Epithelial cell of esophagus (primary cell): Measurements from ENCODE around the gene COL4A2.

Experiments used
- DNase-seq: peaks from one replicate; pipeline ENCODE4 v3.0.0; 2010; ENCODE audit warnings: low read depth
- H3K4me3 ChIP-seq: 2 replicates; pipeline ENCODE4 v1.5.1; 2011; ENCODE audit warnings: mild to moderate bottlenecking, low read length, control low read depth
- TF ChIP-seq, protein P1 (sequence below): IDR thresholded peaks from 2 replicates; pipeline ENCODE4 v1.5.1; 2011; ENCODE audit warnings: low read depth, mild to moderate bottlenecking, low read length, control low read depth, inconsistent platforms; ENCODE audit not compliant: insufficient read depth; ENCODE audit errors: missing control alignments

The COL4A2 gene

GRCh38 chr13:110284779-110285484 lies 22.2 kb upstream of the COL4A2 start:
- TF ChIP-seq, protein P1, sequence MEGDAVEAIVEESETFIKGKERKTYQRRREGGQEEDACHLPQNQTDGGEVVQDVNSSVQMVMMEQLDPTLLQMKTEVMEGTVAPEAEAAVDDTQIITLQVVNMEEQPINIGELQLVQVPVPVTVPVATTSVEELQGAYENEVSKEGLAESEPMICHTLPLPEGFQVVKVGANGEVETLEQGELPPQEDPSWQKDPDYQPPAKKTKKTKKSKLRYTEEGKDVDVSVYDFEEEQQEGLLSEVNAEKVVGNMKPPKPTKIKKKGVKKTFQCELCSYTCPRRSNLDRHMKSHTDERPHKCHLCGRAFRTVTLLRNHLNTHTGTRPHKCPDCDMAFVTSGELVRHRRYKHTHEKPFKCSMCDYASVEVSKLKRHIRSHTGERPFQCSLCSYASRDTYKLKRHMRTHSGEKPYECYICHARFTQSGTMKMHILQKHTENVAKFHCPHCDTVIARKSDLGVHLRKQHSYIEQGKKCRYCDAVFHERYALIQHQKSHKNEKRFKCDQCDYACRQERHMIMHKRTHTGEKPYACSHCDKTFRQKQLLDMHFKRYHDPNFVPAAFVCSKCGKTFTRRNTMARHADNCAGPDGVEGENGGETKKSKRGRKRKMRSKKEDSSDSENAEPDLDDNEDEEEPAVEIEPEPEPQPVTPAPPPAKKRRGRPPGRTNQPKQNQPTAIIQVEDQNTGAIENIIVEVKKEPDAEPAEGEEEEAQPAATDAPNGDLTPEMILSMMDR: no peak
- H3K4me3 ChIP-seq: no peak overlapping the region
- DNase-seq: no peak

- DNase-seq: no peak
- no peak overlapping the region for H3K4me3 ChIP-seq
- TF ChIP-seq, protein P1: no peak
Observed at GRCh38 chr13:110285991-110286832, 20.9 kb upstream of the COL4A2 start.

DNA sequence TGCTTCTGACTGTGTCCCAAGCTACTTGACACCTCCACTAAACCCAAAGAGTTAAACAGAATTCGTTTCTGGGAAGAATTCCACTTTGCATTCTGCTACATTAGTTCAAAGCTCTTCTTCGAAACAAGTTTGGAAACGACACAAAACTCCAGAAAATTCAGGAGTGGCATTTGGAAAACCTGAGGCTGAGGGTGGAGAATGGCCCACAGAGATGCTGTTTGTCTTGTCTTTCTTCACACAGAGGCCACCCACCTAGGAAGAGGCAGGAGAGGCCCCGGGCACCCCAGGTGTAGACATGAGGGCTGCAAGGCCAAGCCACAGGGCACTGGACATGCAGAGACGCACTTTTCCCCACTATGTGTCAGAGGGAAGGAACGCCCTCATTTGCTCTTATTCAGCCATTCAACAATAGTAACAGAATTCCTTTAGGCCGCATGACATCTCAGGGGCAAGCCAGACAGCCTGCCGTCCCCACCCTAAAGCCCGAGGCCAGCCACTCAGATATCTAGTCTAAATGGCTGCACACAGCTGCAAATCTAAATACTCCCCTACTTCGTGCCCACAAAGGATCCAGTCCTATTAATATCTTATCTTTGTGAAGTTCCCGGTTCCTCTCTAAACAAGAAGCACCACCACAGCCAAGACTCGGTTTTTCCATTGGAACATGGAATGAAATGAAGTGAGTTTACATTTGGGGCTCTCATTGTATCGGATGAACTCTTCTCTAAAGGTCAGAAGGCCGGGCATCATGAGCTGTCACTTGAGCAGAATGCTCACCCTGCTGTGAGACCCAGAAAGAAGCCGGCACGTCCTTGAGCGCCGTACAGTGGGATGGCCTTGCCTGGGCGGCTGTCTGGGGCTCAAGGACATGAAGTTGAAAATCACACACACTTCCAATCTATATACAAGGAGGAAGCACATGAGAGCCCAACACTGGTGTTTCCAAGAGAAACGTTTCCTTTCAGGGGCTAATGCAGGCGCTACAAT lies 20.0 kb upstream of the COL4A2 start:
- peak; percentile 82 for DNase-seq
- TF ChIP-seq, protein P1: no peak
- no peak overlapping the region for H3K4me3 ChIP-seq

- TF ChIP-seq, protein P1: no peak
- no peak for DNase-seq
- no peak overlapping the region for H3K4me3 ChIP-seq
Observed at GRCh38 chr13:110289174-110289573, 17.9 kb upstream of the COL4A2 start.

- no peak overlapping the region for H3K4me3 ChIP-seq
- TF ChIP-seq, protein P1: no peak
- no peak for DNase-seq
Observed at GRCh38 chr13:110289661-110290060, 17.4 kb upstream of the COL4A2 start.

DNA sequence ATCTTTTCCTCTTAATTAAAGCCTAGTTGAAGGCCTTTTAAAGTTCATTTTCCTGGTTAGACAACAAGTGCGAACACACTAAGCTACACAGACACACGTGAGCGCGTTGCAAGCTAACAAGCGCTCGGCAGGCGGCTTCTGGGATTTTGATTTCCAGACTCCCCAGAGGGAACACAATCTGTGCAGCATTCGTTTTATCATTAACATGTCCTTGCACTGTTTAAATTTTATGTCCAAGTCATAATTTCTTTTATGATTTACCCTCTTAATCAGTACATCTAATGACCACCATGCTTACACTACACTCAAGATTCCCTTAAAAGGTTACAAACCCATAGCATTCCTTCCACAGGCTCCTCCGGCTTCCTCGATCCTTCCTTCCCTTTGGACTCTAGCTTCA lies 16.9 kb upstream of the COL4A2 start:
- TF ChIP-seq, protein P1: no peak
- DNase-seq: no peak

More for the DNA sequence above, 16.9 kb upstream of the COL4A2 start:
- no peak overlapping the region for H3K4me3 ChIP-seq
